H9 (cell line): ENCODE measurements around the gene PCDHGA2. TPM values are rescaled to one million over a fixed set of nuclear protein-coding genes. Genes with fewer than 3 reads are reported as not detected.

ENCODE experiments used
- DNase-seq: peaks from one replicate; pipeline ENCODE4 v3.0.0-alpha.2; 2017
- H2AFZ ChIP-seq: one replicate; pipeline ENCODE4 v1.6.1; 2013; ENCODE audit warnings: mild to moderate bottlenecking, low read length, control low read depth, moderate library complexity
- H2AK5ac ChIP-seq: 2 replicates; pipeline ENCODE4 v1.6.1; 2013; ENCODE audit warnings: low read length, control low read depth, mixed read lengths; ENCODE audit not compliant: insufficient read length
- H2BK120ac ChIP-seq: one replicate; pipeline ENCODE4 v1.6.1; 2013; ENCODE audit warnings: low read depth, mild to moderate bottlenecking, low read length, control low read depth, inconsistent platforms; ENCODE audit not compliant: poor library complexity, severe bottlenecking
- H2BK12ac ChIP-seq: 2 replicates; pipeline ENCODE4 v1.6.1; 2013; ENCODE audit warnings: low read length, control low read depth, mixed read lengths, low read depth; ENCODE audit not compliant: insufficient read length
- H2BK15ac ChIP-seq: 2 replicates; pipeline ENCODE4 v1.6.1; 2013; ENCODE audit warnings: low read depth, low read length, control low read depth
- H2BK20ac ChIP-seq: one replicate; pipeline ENCODE4 v1.6.1; 2013; ENCODE audit warnings: low read depth, mild to moderate bottlenecking, low read length, control low read depth, inconsistent platforms; ENCODE audit not compliant: poor library complexity, severe bottlenecking
- H2BK5ac ChIP-seq: 2 replicates; pipeline ENCODE4 v1.6.1; 2013; ENCODE audit warnings: low read length, control low read depth, mixed read lengths; ENCODE audit not compliant: insufficient read length
- H3K14ac ChIP-seq: 2 replicates; pipeline ENCODE4 v1.6.1; 2013; ENCODE audit warnings: low read length, control low read depth; ENCODE audit not compliant: insufficient read depth
- H3K18ac ChIP-seq: 2 replicates; pipeline ENCODE4 v1.6.1; 2013; ENCODE audit warnings: low read depth, mild to moderate bottlenecking, mixed read lengths, low read length, control low read depth; ENCODE audit not compliant: insufficient read length
- H3K23ac ChIP-seq: 2 replicates; pipeline ENCODE4 v1.6.1; 2013; ENCODE audit warnings: low read length, control low read depth, mixed read lengths, low read depth; ENCODE audit not compliant: insufficient read length
- H3K23me2 ChIP-seq: 2 replicates; pipeline ENCODE4 v1.6.1; 2013; ENCODE audit warnings: low read depth, mild to moderate bottlenecking, mixed read lengths, low read length, control low read depth; ENCODE audit not compliant: insufficient read length, poor library complexity, severe bottlenecking
- H3K27ac ChIP-seq: 2 replicates; pipeline ENCODE4 v1.5.1; 2013; ENCODE audit warnings: low read length, control low read depth, mixed read lengths, low read depth; ENCODE audit not compliant: insufficient read length
- H3K27me3 ChIP-seq: 2 replicates; pipeline ENCODE4 v1.6.1; 2013; ENCODE audit warnings: low read length, control low read depth, inconsistent platforms; ENCODE audit not compliant: insufficient read depth
- H3K4ac ChIP-seq: 2 replicates; pipeline ENCODE4 v1.6.1; 2013; ENCODE audit warnings: low read depth, mild to moderate bottlenecking, control low read depth, inconsistent platforms, low read length, moderate library complexity
- H3K4me1 ChIP-seq: 2 replicates; pipeline ENCODE4 v1.6.1; 2013; ENCODE audit warnings: low read length, control low read depth, inconsistent platforms; ENCODE audit not compliant: insufficient read depth
- H3K4me2 ChIP-seq: 2 replicates; pipeline ENCODE4 v1.6.1; 2013; ENCODE audit warnings: low read length, control low read depth, mixed read lengths; ENCODE audit not compliant: insufficient read length, insufficient read depth
- H3K56ac ChIP-seq: 2 replicates; pipeline ENCODE4 v1.6.1; 2013; ENCODE audit warnings: low read depth, mild to moderate bottlenecking, mixed read lengths, low read length, control low read depth; ENCODE audit not compliant: insufficient read length
- H3K79me1 ChIP-seq: 2 replicates; pipeline ENCODE4 v1.6.1; 2013; ENCODE audit warnings: low read depth, mild to moderate bottlenecking, moderate library complexity, low read length, control low read depth, inconsistent platforms; ENCODE audit not compliant: insufficient read depth, poor library complexity, severe bottlenecking
- H3K79me2 ChIP-seq: 2 replicates; pipeline ENCODE4 v1.6.1; 2013; ENCODE audit warnings: low read length, control low read depth, inconsistent platforms; ENCODE audit not compliant: insufficient read depth
- H3K9ac ChIP-seq: 2 replicates; pipeline ENCODE4 v1.6.1; 2013; ENCODE audit warnings: low read length, control low read depth, mixed read lengths; ENCODE audit not compliant: insufficient read length; ENCODE audit errors: extremely low read depth
- H3K9me3 ChIP-seq: one replicate; pipeline ENCODE4 v1.6.1; 2013; ENCODE audit warnings: low read depth, low read length, inconsistent platforms; ENCODE audit not compliant: control insufficient read depth
- H3T11ph ChIP-seq: one replicate; pipeline ENCODE4 v1.6.1; 2013; ENCODE audit warnings: mild to moderate bottlenecking, low read length, control low read depth, inconsistent platforms
- H4K20me1 ChIP-seq: one replicate; pipeline ENCODE4 v1.6.1; 2013; ENCODE audit not compliant: control insufficient read depth, insufficient read length, insufficient read depth
- H4K5ac ChIP-seq: 2 replicates; pipeline ENCODE4 v1.6.1; 2013; ENCODE audit warnings: low read depth, mild to moderate bottlenecking, mixed read lengths, low read length, control low read depth; ENCODE audit not compliant: insufficient read length
- H4K8ac ChIP-seq: replicated peaks from 2 replicates; pipeline ENCODE4 v1.6.1; 2013; ENCODE audit warnings: low read length, control low read depth, mixed read lengths, low read depth; ENCODE audit not compliant: insufficient read length
- H4K91ac ChIP-seq: 2 replicates; pipeline ENCODE4 v1.6.1; 2013; ENCODE audit warnings: low read depth, mild to moderate bottlenecking, moderate library complexity, mixed read lengths, low read length, control low read depth; ENCODE audit not compliant: insufficient read length
- H3K27ac Mint-ChIP-seq, 3 experiments: 2 replicates in 2 of 3; 3 replicates in 1 of 3; pipeline ENCODE4 v1.8.0; 2020 to 2021; ENCODE audit warnings: mixed read lengths in 3 of 3, mild to moderate bottlenecking in 1 of 3, moderate library complexity in 1 of 3
- H3K27me3 Mint-ChIP-seq: 2 replicates; pipeline ENCODE4 v1.8.0; 2021; ENCODE audit warnings: low read depth, mild to moderate bottlenecking, moderate library complexity, mixed read lengths
- H3K36me3 Mint-ChIP-seq, 3 experiments: 2 replicates in 2 of 3; 3 replicates in 1 of 3; pipeline ENCODE4 v1.8.0; 2020 to 2021; ENCODE audit warnings: low read depth in 3 of 3, mixed read lengths in 3 of 3; ENCODE audit not compliant: insufficient read depth in 1 of 3
- H3K4me1 Mint-ChIP-seq, 2 experiments: 2 replicates each; pipeline ENCODE4 v1.8.0; 2020; ENCODE audit warnings: mixed read lengths in 2 of 2
- H3K4me3 Mint-ChIP-seq, 2 experiments: 2 replicates in 1 of 2; 3 replicates in 1 of 2; pipeline ENCODE4 v1.8.0; 2020 to 2021; ENCODE audit warnings: mild to moderate bottlenecking in 2 of 2, mixed read lengths in 2 of 2, moderate library complexity in 1 of 2
- H3K9me3 Mint-ChIP-seq, 2 experiments: 2 replicates in 1 of 2; 3 replicates in 1 of 2; pipeline ENCODE4 v1.8.0; 2020; ENCODE audit warnings: mild to moderate bottlenecking in 2 of 2, mixed read lengths in 2 of 2, moderate library complexity in 1 of 2
- CTCF ChIP-seq: fragments of 200-600 bp; sonication (generic); conservative IDR thresholded peaks from 3 replicates; pipeline ENCODE4 v1.8.0; 2021; ENCODE audit warnings: antibody characterized with exemption, mild to moderate bottlenecking
- WGBS: extraction: QIAGEN DNeasy Blood & Tissue Kit; methylation state at CpG from one replicate; pipeline ENCODE4 v1.1.7; 2013; ENCODE audit warnings: missing lambda C conversion rate, low lambda C conversion rate, mixed read lengths; ENCODE audit not compliant: insufficient read length; ENCODE audit errors: extremely low coverage; 5-methylcytosine and 5-hydroxymethylcytosine counted together
- total RNA-seq: library from RNA; stranded (reverse); gene quantifications from 2 replicates; pipeline ENCODE4 v1.2.1, GENCODE V29; 2021

The PCDHGA2 gene
- total RNA-seq, 1 experiment from 2014 or later, result 0.90 TPM

DNA sequence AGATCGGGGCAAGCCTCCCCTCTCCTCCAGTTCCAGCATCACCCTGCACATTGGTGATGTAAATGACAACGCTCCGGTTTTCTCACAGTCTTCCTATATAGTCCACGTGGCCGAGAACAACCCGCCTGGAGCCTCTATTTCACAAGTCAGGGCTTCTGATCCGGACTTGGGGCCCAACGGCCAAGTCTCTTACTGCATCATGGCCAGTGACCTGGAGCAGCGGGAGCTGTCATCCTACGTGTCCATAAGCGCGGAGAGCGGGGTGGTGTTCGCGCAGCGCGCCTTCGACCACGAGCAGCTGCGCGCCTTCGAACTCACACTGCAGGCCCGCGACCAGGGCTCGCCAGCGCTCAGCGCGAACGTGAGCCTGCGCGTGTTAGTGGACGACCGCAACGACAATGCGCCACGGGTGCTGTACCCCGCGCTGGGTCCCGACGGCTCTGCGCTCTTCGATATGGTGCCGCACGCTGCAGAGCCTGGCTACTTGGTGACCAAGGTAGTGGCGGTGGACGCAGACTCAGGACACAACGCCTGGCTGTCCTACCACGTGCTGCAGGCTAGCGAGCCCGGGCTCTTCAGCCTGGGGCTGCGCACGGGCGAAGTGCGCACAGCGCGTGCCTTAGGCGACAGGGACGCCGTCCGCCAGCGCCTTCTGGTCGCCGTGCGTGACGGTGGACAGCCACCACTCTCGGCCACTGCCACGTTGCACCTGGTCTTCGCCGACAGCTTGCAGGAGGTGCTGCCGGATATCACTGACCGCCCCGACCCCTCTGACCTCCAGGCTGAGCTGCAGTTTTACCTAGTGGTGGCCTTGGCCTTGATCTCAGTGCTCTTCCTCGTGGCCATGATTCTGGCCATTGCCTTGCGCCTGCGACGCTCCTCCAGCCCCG is 50.8 kb downstream of the PCDHGA2 start:
- H3K4me1 ChIP-seq, result 0 out of 2 replicates have a peak, but pooled peaks cover 2% of the 10 kb centered on the region
- no peak overlapping the region for H2BK120ac ChIP-seq
- H4K5ac ChIP-seq, result no peak overlapping the region
- no peaks in the 10 kb centered on the region for H3K79me2 ChIP-seq
- H3K56ac ChIP-seq, result no peak overlapping the region
- no peak overlapping the region for H3K18ac ChIP-seq
- no peak overlapping the region for H2BK12ac ChIP-seq
- H3K4me2 ChIP-seq, result no peak overlapping the region
- no peak overlapping the region for H3K9ac ChIP-seq
- no peak overlapping the region for H4K91ac ChIP-seq
- no peak overlapping the region for H2AK5ac ChIP-seq
- H2AFZ ChIP-seq, result no peak overlapping the region
- Mint-ChIP-seq H3K4me3 (no peak overlapping the region), H3K9me3 (peaks cover 68 to 74% of the 10 kb centered on the region in 2 experiments), H3K36me3 (peaks cover 28 to 62% (median 45%) of the 10 kb centered on the region in 3 experiments), H3K4me1 (no peaks in the 10 kb centered on the region), H3K27ac (no peak overlapping the region), H3K27me3 (peaks cover 13% of the 10 kb centered on the region)
- no peak overlapping the region for H2BK20ac ChIP-seq
- no peak overlapping the region for H3K27ac ChIP-seq
- no peak for TF ChIP-seq CTCF
- H3K9me3 ChIP-seq, result peaks cover 44% of the 10 kb centered on the region
- WGBS, result no CpG with 5 or more reads among the region's 77 CpGs
- H3K27me3 ChIP-seq, result no peaks in the 10 kb centered on the region
- no peak overlapping the region for H2BK15ac ChIP-seq
- no peaks in the 10 kb centered on the region for H4K20me1 ChIP-seq
- H3K14ac ChIP-seq, result no peak overlapping the region
- H3K23me2 ChIP-seq, result no peaks in the 10 kb centered on the region
- H3K23ac ChIP-seq, result no peak overlapping the region
- no peak overlapping the region for H2BK5ac ChIP-seq
- H3T11ph ChIP-seq, result no peak overlapping the region
- H4K8ac ChIP-seq, result no peak overlapping the region
- H3K79me1 ChIP-seq, result no peaks in the 10 kb centered on the region
- no peak for DNase-seq
- H3K4ac ChIP-seq, result no peak overlapping the region
